Esophagus mucosa (tissue), 1 donor: Measurements from ENCODE around the gene SPATA33. TPM values are rescaled to one million over a fixed set of nuclear protein-coding genes. Genes with fewer than 3 reads are reported as not detected.

ENCODE experiments used
- ATAC-seq: fragments of 200-7000 bp; cut with Tn5 transposase; one replicate; pipeline ENCODE4 v1.9.1; 2020
- total RNA-seq: library from RNA; stranded (reverse); gene quantifications from one replicate; pipeline ENCODE4 v1.2.4, GENCODE V29; 2023
- donor health status: DM: yes; HTN: yes; CAD: no.

SPATA33 gene
- total RNA-seq = 3.9 TPM

- peak; percentile 94 for ATAC-seq
Measured at GRCh38 chr16:89657442-89658220, at the start of gene SPATA33, which contains the start of gene CHMP1A. Gene SPATA33 (plus strand): TSS chr16:89657836. CDS start chr16:89657912, 76 bp downstream. Gene CHMP1A (minus strand): TSS chr16:89657708. CDS start chr16:89657588, 120 bp downstream.

GRCh38 chr16:89607937-89608740 lies 49.5 kb upstream of the SPATA33 start:
- ATAC-seq = no peak

- ATAC-seq = no peak
Measured at GRCh38 chr16:89610108-89610453, 47.6 kb upstream of the SPATA33 start.

GRCh38 chr16:89612415-89613166 lies 45.0 kb upstream of the SPATA33 start:
- no peak for ATAC-seq

- no peak for ATAC-seq
Measured at GRCh38 chr16:89613231-89613953, 44.2 kb upstream of the SPATA33 start, which contains the start of gene DPEP1. Gene DPEP1 (plus strand): TSS chr16:89613642. CDS start chr16:89630411, 16,769 bp downstream.

- peak; percentile 27 for ATAC-seq
Measured at GRCh38 chr16:89613954-89614459, 43.6 kb upstream of the SPATA33 start.

- ATAC-seq = peak; percentile 6
Measured at GRCh38 chr16:89615176-89615575, 42.5 kb upstream of the SPATA33 start.

GRCh38 chr16:89615596-89616090 lies 42.0 kb upstream of the SPATA33 start:
- ATAC-seq = no peak

GRCh38 chr16:89616623-89617022 lies 41.0 kb upstream of the SPATA33 start:
- ATAC-seq = no peak

GRCh38 chr16:89617036-89617435 lies 40.6 kb upstream of the SPATA33 start:
- peak; percentile 11 for ATAC-seq

- no peak for ATAC-seq
Measured at GRCh38 chr16:89618109-89618998, 39.3 kb upstream of the SPATA33 start.

- no peak for ATAC-seq
Measured at GRCh38 chr16:89619840-89620239, 37.8 kb upstream of the SPATA33 start.

- no peak for ATAC-seq
Measured at GRCh38 chr16:89620406-89620841, 37.2 kb upstream of the SPATA33 start.

GRCh38 chr16:89621136-89621697 lies 36.4 kb upstream of the SPATA33 start:
- ATAC-seq = no peak

GRCh38 chr16:89621698-89622409 lies 35.8 kb upstream of the SPATA33 start:
- ATAC-seq = peak; percentile 21

GRCh38 chr16:89623511-89624261 lies 34.0 kb upstream of the SPATA33 start:
- peak; percentile 29 for ATAC-seq

- no peak for ATAC-seq
Measured at GRCh38 chr16:89624777-89625761, 32.6 kb upstream of the SPATA33 start.
